GM12873 (cell line): ENCODE measurements around the gene OCA2.

ENCODE experiments used
- CTCF ChIP-seq: IDR thresholded peaks from 2 replicates; pipeline ENCODE4 v1.5.1; 2012; ENCODE audit warnings: low read depth, mild to moderate bottlenecking, moderate library complexity, low read length, control low read depth; ENCODE audit not compliant: insufficient read depth; ENCODE audit errors: missing control alignments

The OCA2 gene

DNA sequence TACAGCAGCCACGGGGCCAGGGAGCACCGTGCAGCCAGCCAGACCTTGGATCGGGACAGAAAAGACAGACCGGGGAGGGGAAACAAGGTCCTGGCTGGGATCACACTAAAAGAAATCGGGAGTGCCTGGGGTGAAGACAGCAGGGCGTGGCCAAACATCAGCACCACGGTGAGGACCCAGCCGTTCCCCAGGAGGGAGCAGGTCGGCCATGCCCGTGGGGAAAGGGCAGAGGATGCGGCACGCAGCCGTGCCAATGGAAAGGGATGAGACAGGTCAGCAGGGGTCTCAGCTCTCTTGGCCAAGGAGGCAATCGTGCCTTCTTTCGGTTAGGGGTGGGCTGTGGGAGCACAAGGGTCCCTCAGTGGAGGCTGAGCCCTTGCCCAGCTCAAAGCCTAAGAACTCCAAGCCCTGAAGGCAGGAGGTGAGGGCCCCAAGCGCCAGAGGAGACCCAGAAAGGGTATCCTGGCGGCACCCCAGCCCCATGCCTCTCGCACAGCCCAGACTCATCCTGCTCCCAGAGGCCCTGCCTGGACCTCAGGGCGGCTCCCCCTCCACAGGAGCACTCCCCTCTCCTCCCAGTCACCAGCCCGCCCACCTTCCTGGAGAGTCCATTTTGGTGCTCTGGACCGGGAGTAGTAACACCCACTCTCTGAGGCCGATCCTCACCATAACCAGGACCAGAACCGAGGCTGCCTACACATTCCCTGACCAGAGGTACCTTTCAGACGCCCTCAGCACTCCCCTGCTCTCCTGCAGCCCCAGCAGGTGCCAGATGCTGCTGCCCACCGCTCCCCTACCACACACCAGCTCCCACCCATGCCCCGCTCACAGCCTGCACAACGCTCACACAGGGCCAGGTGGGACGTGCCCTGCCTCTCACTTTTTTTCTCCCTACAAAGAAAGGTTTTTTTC lies 23.2 kb upstream of the OCA2 start:
- no peak for TF ChIP-seq CTCF

GRCh38 chr15:28120359-28120640 lies 21.2 kb upstream of the OCA2 start:
- no peak for TF ChIP-seq CTCF

GRCh38 chr15:28118531-28118930 lies 19.4 kb upstream of the OCA2 start:
- TF ChIP-seq CTCF = no peak

DNA sequence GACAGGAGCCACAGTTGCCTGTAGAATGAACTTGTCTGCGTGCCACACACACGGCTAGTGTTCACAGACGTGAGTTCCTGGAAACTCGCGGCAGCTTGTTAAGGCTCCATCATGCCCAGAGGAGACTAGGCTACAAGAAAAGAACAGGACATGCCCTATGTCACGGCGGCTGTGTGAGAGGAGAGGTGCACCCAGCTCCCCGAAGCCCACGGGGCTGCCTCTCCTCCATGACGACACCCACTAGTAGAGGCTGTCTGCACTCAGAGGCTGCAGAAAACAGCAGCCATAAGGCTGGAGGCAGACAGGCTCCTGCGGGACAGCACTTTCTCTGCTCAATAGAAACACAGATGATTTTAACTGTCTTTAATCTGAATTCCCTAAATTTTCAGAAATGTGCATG lies 19.0 kb upstream of the OCA2 start:
- TF ChIP-seq CTCF = no peak

GRCh38 chr15:28117432-28117990 lies 18.4 kb upstream of the OCA2 start:
- no peak for TF ChIP-seq CTCF

GRCh38 chr15:28116521-28117431 lies 17.7 kb upstream of the OCA2 start:
- TF ChIP-seq CTCF = no peak

GRCh38 chr15:28115871-28116270 lies 16.8 kb upstream of the OCA2 start:
- no peak for TF ChIP-seq CTCF
